ENCODE results near the gene CENPX.

CENPX gene

GRCh38 chr17:82063424-82064415, 41.0 kb upstream of the CENPX start:
- Mint-ChIP-seq H3K36me3 (ENCODE audit: low read depth) (peaks cover 3% of the 10 kb centered on the region), H3K9me3 (no peaks in the 10 kb centered on the region), H3K27ac (no peak overlapping the region), H3K27me3 (ENCODE audit: low read depth) (no peaks in the 10 kb centered on the region), H3K4me3 (peak overlapping the region; percentile 68 to 76 (median 75)), H3K4me1 (no peaks in the 10 kb centered on the region)
- no peak for TF ChIP-seq CTCF (IDR thresholded peaks at IDR 0.05; ENCODE audit: unreplicated experiment in 3 of 3)

GRCh38 chr17:82062984-82063368, 40.3 kb upstream of the CENPX start:
- Mint-ChIP-seq H3K27ac (no peak overlapping the region), H3K4me3 (no peak overlapping the region), H3K36me3 (ENCODE audit: low read depth) (peaks cover 5% of the 10 kb centered on the region)

GRCh38 chr17:82062076-82062983, 39.7 kb upstream of the CENPX start:
- Mint-ChIP-seq H3K27ac (no peak overlapping the region), H3K4me1 (no peaks in the 10 kb centered on the region), H3K36me3 (ENCODE audit: low read depth) (peaks cover 9% of the 10 kb centered on the region), H3K27me3 (ENCODE audit: low read depth) (no peaks in the 10 kb centered on the region), H3K9me3 (no peaks in the 10 kb centered on the region), H3K4me3 (peak overlapping the region; percentile 32 to 63 (median 44))
- TF ChIP-seq CTCF (IDR thresholded peaks at IDR 0.05; ENCODE audit: unreplicated experiment in 3 of 3), result no peak

More at GRCh38 chr17:82062984-82063368, 40.3 kb upstream of the CENPX start:
- Mint-ChIP-seq H3K4me1 (no peaks in the 10 kb centered on the region), H3K27me3 (ENCODE audit: low read depth) (no peaks in the 10 kb centered on the region), H3K9me3 (no peaks in the 10 kb centered on the region)
- no peak for TF ChIP-seq CTCF (IDR thresholded peaks at IDR 0.05; ENCODE audit: unreplicated experiment in 3 of 3)

- Mint-ChIP-seq H3K4me1 (no peaks in the 10 kb centered on the region), H3K4me3 (no peak overlapping the region), H3K27me3 (ENCODE audit: low read depth) (no peaks in the 10 kb centered on the region), H3K27ac (no peak overlapping the region), H3K9me3 (no peaks in the 10 kb centered on the region), H3K36me3 (ENCODE audit: low read depth) (peaks cover 9% of the 10 kb centered on the region)
- no peak for TF ChIP-seq CTCF (IDR thresholded peaks at IDR 0.05; ENCODE audit: unreplicated experiment in 3 of 3)
Observed at GRCh38 chr17:82061047-82061925, 38.6 kb upstream of the CENPX start.

GRCh38 chr17:82060614-82061013, 37.9 kb upstream of the CENPX start:
- Mint-ChIP-seq H3K4me1 (no peaks in the 10 kb centered on the region), H3K36me3 (ENCODE audit: low read depth) (peaks cover 9% of the 10 kb centered on the region), H3K27ac (no peak overlapping the region), H3K9me3 (no peaks in the 10 kb centered on the region), H3K4me3 (no peak overlapping the region), H3K27me3 (ENCODE audit: low read depth) (no peaks in the 10 kb centered on the region)
- no peak for TF ChIP-seq CTCF (IDR thresholded peaks at IDR 0.05; ENCODE audit: unreplicated experiment in 3 of 3)

Measured in nephron (organoid).